DOHH2 (cell line): ENCODE measurements around the gene TEX9.

Experiments used
- H3F3A ChIP-seq: fragments of 200-600 bp; sonication (generic), shearing (Covaris generic); 2 replicates; pipeline ENCODE4 v1.6.0; 2016; ENCODE audit warnings: antibody characterized with exemption, mild to moderate bottlenecking; ENCODE audit not compliant: control insufficient read depth, insufficient read depth
- H3K27ac ChIP-seq: fragments of 200-600 bp; sonication (generic); 2 replicates; pipeline ENCODE4 v1.5.1; 2014; ENCODE audit warnings: low read depth, mild to moderate bottlenecking, low read length, moderate library complexity
- H3K27me3 ChIP-seq: fragments of 200-600 bp; sonication (generic); 2 replicates; pipeline ENCODE4 v1.6.1; 2014; ENCODE audit warnings: mild to moderate bottlenecking, low read length, mixed read lengths; ENCODE audit not compliant: control insufficient read depth
- H3K36me3 ChIP-seq: fragments of 200-600 bp; sonication (generic); 2 replicates; pipeline ENCODE4 v1.6.1; 2014; ENCODE audit warnings: mild to moderate bottlenecking, low read length, moderate library complexity, mixed read lengths; ENCODE audit not compliant: control insufficient read depth
- H3K4me1 ChIP-seq: fragments of 200-600 bp; sonication (generic); 2 replicates; pipeline ENCODE4 v1.6.1; 2014; ENCODE audit warnings: mild to moderate bottlenecking, low read length, mixed read lengths; ENCODE audit not compliant: control insufficient read depth
- H3K4me2 ChIP-seq: fragments of 200-600 bp; sonication (generic); 2 replicates; pipeline ENCODE4 v1.6.0; 2014; ENCODE audit warnings: mild to moderate bottlenecking, low read length, moderate library complexity
- H3K4me3 ChIP-seq: fragments of 200-600 bp; sonication (generic); 2 replicates; pipeline ENCODE4 v1.5.1; 2014; ENCODE audit warnings: mild to moderate bottlenecking, low read length, mixed read lengths
- H3K79me2 ChIP-seq: fragments of 200-600 bp; sonication (generic); 2 replicates; pipeline ENCODE4 v1.6.1; 2014; ENCODE audit warnings: mild to moderate bottlenecking, low read length, mixed read lengths; ENCODE audit not compliant: control insufficient read depth
- H3K9me2 ChIP-seq: fragments of 200-600 bp; sonication (generic); replicated peaks from 2 replicates; pipeline ENCODE4 v1.6.1; 2014; ENCODE audit warnings: mild to moderate bottlenecking, low read length, mixed read lengths; ENCODE audit not compliant: control insufficient read depth
- H3K9me3 ChIP-seq: fragments of 200-600 bp; sonication (generic); 2 replicates; pipeline ENCODE4 v1.6.1; 2014; ENCODE audit warnings: antibody characterized with exemption, low read length, mixed read lengths; ENCODE audit not compliant: control insufficient read depth, insufficient read depth
- H4K20me1 ChIP-seq: fragments of 200-600 bp; sonication (generic); 2 replicates; pipeline ENCODE4 v1.6.0; 2014; ENCODE audit warnings: low read depth, mild to moderate bottlenecking, antibody characterized with exemption, low read length, moderate library complexity; ENCODE audit not compliant: control insufficient read depth, insufficient read depth
- CTCF ChIP-seq: fragments of 200-600 bp; sonication (generic); IDR thresholded peaks from one replicate; pipeline ENCODE4 v1.5.1; 2014; ENCODE audit warnings: antibody characterized with exemption, mild to moderate bottlenecking, low read depth, low read length; ENCODE audit not compliant: poor library complexity, severe bottlenecking
- EZH2phosphoT487 ChIP-seq: fragments of 200-600 bp; sonication (generic); IDR thresholded peaks from 2 replicates; pipeline ENCODE4 v1.6.1; 2017; ENCODE audit warnings: borderline replicate concordance, mild to moderate bottlenecking, antibody characterized with exemption, low read length, moderate library complexity, mixed read lengths

The TEX9 gene

GRCh38 chr15:56351957-56352506 is 13.2 kb upstream of the TEX9 start:
- no peaks in the 10 kb centered on the region for H3F3A ChIP-seq
- TF ChIP-seq CTCF (no peak), EZH2phosphoT487 (no peak)

GRCh38 chr15:56353119-56353518 is 12.1 kb upstream of the TEX9 start:
- Histone ChIP-seq H3F3A (no peaks in the 10 kb centered on the region), H3K4me3 (no peak overlapping the region), H3K27ac (no peak overlapping the region), H3K4me1 (peaks cover 20% of the 10 kb centered on the region), H3K27me3 (no peaks in the 10 kb centered on the region), H3K79me2 (no peaks in the 10 kb centered on the region), H4K20me1 (no peaks in the 10 kb centered on the region), H3K9me3 (no peaks in the 10 kb centered on the region), H3K9me2 (no peaks in the 10 kb centered on the region), H3K36me3 (no peaks in the 10 kb centered on the region), H3K4me2 (0 out of 2 replicates have a peak overlapping the region, but pooled peaks have one; percentile 14)
- TF ChIP-seq CTCF (no peak), EZH2phosphoT487 (no peak)

More at GRCh38 chr15:56351957-56352506, 13.2 kb upstream of the TEX9 start:
- no peaks in the 10 kb centered on the region for H4K20me1 ChIP-seq
- H3K4me3 ChIP-seq, result no peak overlapping the region
- peaks cover 20% of the 10 kb centered on the region for H3K4me1 ChIP-seq
- H3K27me3 ChIP-seq, result no peaks in the 10 kb centered on the region
- H3K27ac ChIP-seq, result no peak overlapping the region
- no peaks in the 10 kb centered on the region for H3K9me3 ChIP-seq
- H3K4me2 ChIP-seq, result no peak overlapping the region
- no peaks in the 10 kb centered on the region for H3K9me2 ChIP-seq
- no peaks in the 10 kb centered on the region for H3K79me2 ChIP-seq
- no peaks in the 10 kb centered on the region for H3K36me3 ChIP-seq

GRCh38 chr15:56353740-56354139 is 11.5 kb upstream of the TEX9 start:
- no peak overlapping the region for H3K27ac ChIP-seq
- no peak overlapping the region for H3K4me3 ChIP-seq
- no peaks in the 10 kb centered on the region for H4K20me1 ChIP-seq
- no peaks in the 10 kb centered on the region for H3K79me2 ChIP-seq
- no peaks in the 10 kb centered on the region for H3K9me3 ChIP-seq
- H3K4me2 ChIP-seq, result no peak overlapping the region
- H3F3A ChIP-seq, result no peaks in the 10 kb centered on the region
- H3K9me2 ChIP-seq, result no peaks in the 10 kb centered on the region
- H3K36me3 ChIP-seq, result no peaks in the 10 kb centered on the region
- H3K4me1 ChIP-seq, result peaks cover 20% of the 10 kb centered on the region
- TF ChIP-seq CTCF (no peak), EZH2phosphoT487 (no peak)
- H3K27me3 ChIP-seq, result no peaks in the 10 kb centered on the region
